Measurements from ENCODE around the gene NARS2.

DNA sequence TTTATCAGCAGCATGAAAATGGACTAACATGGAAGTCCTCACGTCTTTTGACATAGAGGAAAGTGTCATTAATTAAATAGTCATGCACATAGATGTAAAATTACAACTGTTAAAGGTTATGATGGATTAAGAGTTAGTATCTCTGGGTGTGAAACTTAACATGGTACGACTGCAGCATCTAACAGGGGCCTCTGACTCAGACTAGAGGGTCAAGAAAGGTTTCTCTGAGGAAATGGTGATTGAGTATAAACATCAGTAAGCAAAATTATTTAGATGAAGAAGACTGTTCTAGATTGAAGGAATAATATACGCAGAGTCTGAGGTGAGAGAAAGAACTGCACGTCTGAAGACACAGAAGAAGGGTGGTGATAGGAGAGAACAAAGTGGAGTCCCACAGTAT lies 114.9 kb downstream of the NARS2 start:
- TF ChIP-seq, protein P1, sequence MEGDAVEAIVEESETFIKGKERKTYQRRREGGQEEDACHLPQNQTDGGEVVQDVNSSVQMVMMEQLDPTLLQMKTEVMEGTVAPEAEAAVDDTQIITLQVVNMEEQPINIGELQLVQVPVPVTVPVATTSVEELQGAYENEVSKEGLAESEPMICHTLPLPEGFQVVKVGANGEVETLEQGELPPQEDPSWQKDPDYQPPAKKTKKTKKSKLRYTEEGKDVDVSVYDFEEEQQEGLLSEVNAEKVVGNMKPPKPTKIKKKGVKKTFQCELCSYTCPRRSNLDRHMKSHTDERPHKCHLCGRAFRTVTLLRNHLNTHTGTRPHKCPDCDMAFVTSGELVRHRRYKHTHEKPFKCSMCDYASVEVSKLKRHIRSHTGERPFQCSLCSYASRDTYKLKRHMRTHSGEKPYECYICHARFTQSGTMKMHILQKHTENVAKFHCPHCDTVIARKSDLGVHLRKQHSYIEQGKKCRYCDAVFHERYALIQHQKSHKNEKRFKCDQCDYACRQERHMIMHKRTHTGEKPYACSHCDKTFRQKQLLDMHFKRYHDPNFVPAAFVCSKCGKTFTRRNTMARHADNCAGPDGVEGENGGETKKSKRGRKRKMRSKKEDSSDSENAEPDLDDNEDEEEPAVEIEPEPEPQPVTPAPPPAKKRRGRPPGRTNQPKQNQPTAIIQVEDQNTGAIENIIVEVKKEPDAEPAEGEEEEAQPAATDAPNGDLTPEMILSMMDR (IDR thresholded peaks at IDR 0.05), result no peak
- no peak for TF ChIP-seq EP300 (IDR thresholded peaks at IDR 0.05)

Measured in ovary (tissue), 3 donors.